Caco-2 (cell line): ENCODE measurements around the gene DIS3L. TPM values are rescaled to one million over a fixed set of nuclear protein-coding genes. Genes with fewer than 3 reads are reported as not detected.
"Not testable (repeated sequence)": the region's sequence is repeated elsewhere in the genome, so short reads cannot be mapped to it uniquely, and the experiment has no call there.

Source experiments
- BruUV-seq: library from RNA; stranded (reverse); fragments of 400-500 nt; replicated peaks from 2 replicates; lab custom pipeline; 2021; lab: Mats Ljungman, UMichigan
- CTCF ChIA-PET: fragments of 300-600 bp; sonication (Branson Sonifier 250); formaldehyde crosslinking; loops from one replicate; lab custom pipeline; 2022; ENCODE audit warnings: antibody characterized with exemption; lab: Charles Lee
- POLR2A ChIA-PET: fragments of 300-600 bp; sonication (Branson Sonifier 250); formaldehyde crosslinking; loops from one replicate; lab custom pipeline; 2022; ENCODE audit warnings: antibody characterized with exemption; lab: Charles Lee
- DNase-seq, 2 experiments: peaks; one replicate each; pipeline versions ENCODE4 v3.0.0 to v3.0.0-alpha.2; 2020 to 2022
- H3K27me3 ChIP-seq: replicated peaks from 2 replicates; pipeline ENCODE4 v1.6.0; 2011; ENCODE audit warnings: low read length; ENCODE audit not compliant: control insufficient read depth, insufficient read depth
- H3K36me3 ChIP-seq: 2 replicates; pipeline ENCODE4 v1.5.1; 2011; ENCODE audit warnings: low read length; ENCODE audit not compliant: control insufficient read depth, insufficient read depth
- H3K4me1 ChIP-seq: fragments of 250-450 bp; sonication (Bioruptor Pico); 2 replicates; pipeline ENCODE4 v1.5.1; 2020; ENCODE audit warnings: mild to moderate bottlenecking
- H3K4me3 ChIP-seq: 2 replicates; pipeline ENCODE4 v1.5.1; 2011; ENCODE audit warnings: low read depth, mild to moderate bottlenecking, control low read depth, low read length
- H3K9me3 ChIP-seq: fragments of 250-450 bp; sonication (Bioruptor Pico); 2 replicates; pipeline ENCODE4 v1.5.1; 2020; ENCODE audit warnings: mild to moderate bottlenecking, moderate library complexity
- H3K27ac Mint-ChIP-seq: one replicate; pipeline ENCODE4 v1.8.0; 2022; ENCODE audit warnings: mixed read lengths; ENCODE audit not compliant: unreplicated experiment
- H3K27me3 Mint-ChIP-seq: one replicate; pipeline ENCODE4 v1.8.0; 2022; ENCODE audit warnings: mixed read lengths; ENCODE audit not compliant: insufficient read depth, unreplicated experiment
- H3K36me3 Mint-ChIP-seq: one replicate; pipeline ENCODE4 v1.8.0; 2022; ENCODE audit warnings: mild to moderate bottlenecking, mixed read lengths; ENCODE audit not compliant: insufficient read depth, unreplicated experiment
- H3K4me1 Mint-ChIP-seq: one replicate; pipeline ENCODE4 v1.8.0; 2022; ENCODE audit warnings: low read depth, mixed read lengths; ENCODE audit not compliant: unreplicated experiment
- H3K4me3 Mint-ChIP-seq: one replicate; pipeline ENCODE4 v1.8.0; 2022; ENCODE audit warnings: mild to moderate bottlenecking, moderate library complexity, mixed read lengths; ENCODE audit not compliant: unreplicated experiment
- H3K9me3 Mint-ChIP-seq: one replicate; pipeline ENCODE4 v1.8.0; 2022; ENCODE audit warnings: mixed read lengths; ENCODE audit not compliant: unreplicated experiment
- CTCF ChIP-seq, 2 experiments: fragments of 200-600 bp in 1 of 2; IDR thresholded peaks; 1 replicate in 1 of 2; 2 replicates in 1 of 2; pipeline versions ENCODE4 v1.5.1 to v1.8.0; 2011 to 2022; ENCODE audit warnings: antibody characterized with exemption in 1 of 2, control low read depth in 1 of 2, inconsistent platforms in 1 of 2, low read depth in 1 of 2, low read length in 1 of 2, mild to moderate bottlenecking in 1 of 2, moderate library complexity in 1 of 2; ENCODE audit not compliant: insufficient read depth in 1 of 2, severe bottlenecking in 1 of 2, unreplicated experiment in 1 of 2
- intact Hi-C: fragments of 100-400 bp; cut with micrococcal nuclease; formaldehyde crosslinking; loops from one replicate; pipeline ENCODE4 v1.10.0; 2022; ENCODE audit not compliant: unreplicated experiment
- total RNA-seq: library from RNA; stranded (reverse); gene quantifications from 2 replicates; pipeline ENCODE4 v1.2.3, GENCODE V29; 2022

Gene DIS3L
- total RNA-seq, 1 experiment from 2014 or later = 25.3 TPM

GRCh38 chr15:66296186-66296585 lies 2.8 kb downstream of the DIS3L start:
- Histone ChIP-seq H3K4me1 (peaks cover 13% of the 10 kb centered on the region; the same call in 1 of the 2 replicates), H3K27me3 (no peaks in the 10 kb centered on the region), H3K4me3 (no peak overlapping the region), H3K9me3 (no peaks in the 10 kb centered on the region), H3K36me3 (no peaks in the 10 kb centered on the region)
- no peak for TF ChIP-seq CTCF (IDR thresholded peaks at IDR 0.05; ENCODE audit: insufficient read depth in 1 of 2, low read depth in 1 of 2, low read length in 1 of 2, severe bottlenecking in 1 of 2, unreplicated experiment in 1 of 2)
- Mint-ChIP-seq H3K9me3 (no peaks in the 10 kb centered on the region), H3K36me3 (peaks cover 31% of the 10 kb centered on the region), H3K27me3 (no peaks in the 10 kb centered on the region), H3K4me3 (no peak overlapping the region), H3K27ac (no peak overlapping the region), H3K4me1 (peaks cover 6% of the 10 kb centered on the region)
- intact Hi-C loops = no loop called here
- CTCF ChIA-PET = no interaction called here
- no peak for DNase-seq
- POLR2A ChIA-PET = no interaction called here
- no TSS peak for BruUV-seq

GRCh38 chr15:66298803-66299251 lies 5.5 kb downstream of the DIS3L start:
- H3K9me3 ChIP-seq = no peaks in the 10 kb centered on the region
- CTCF ChIA-PET = no interaction called here
- POLR2A ChIA-PET = no interaction called here
- H3K27me3 ChIP-seq = no peaks in the 10 kb centered on the region
- H3K27me3 Mint-ChIP-seq = no peaks in the 10 kb centered on the region
- H3K36me3 Mint-ChIP-seq = peaks cover 26% of the 10 kb centered on the region
- no peaks in the 10 kb centered on the region for H3K4me1 Mint-ChIP-seq
- no peak overlapping the region for H3K27ac Mint-ChIP-seq
- H3K4me3 Mint-ChIP-seq = no peak overlapping the region
- H3K36me3 ChIP-seq = no peaks in the 10 kb centered on the region
- H3K4me1 ChIP-seq = peaks cover 13% of the 10 kb centered on the region; the same call in 1 of the 2 replicates
- intact Hi-C loops = no loop called here
- no peak overlapping the region for H3K4me3 ChIP-seq
- BruUV-seq = no TSS peak
- DNase-seq = no peak
- TF ChIP-seq CTCF (IDR thresholded peaks at IDR 0.05; ENCODE audit: insufficient read depth in 1 of 2, low read depth in 1 of 2, low read length in 1 of 2, severe bottlenecking in 1 of 2, unreplicated experiment in 1 of 2) = no peak
- H3K9me3 Mint-ChIP-seq = no peaks in the 10 kb centered on the region

GRCh38 chr15:66302489-66303278 lies 9.3 kb downstream of the DIS3L start:
- ChIA-PET POLR2A (interaction anchor here (0.6 kb wide), 1 partner anchor 540 kb away, joined by 4 read pairs; no protein-coding TSS in a partner anchor), CTCF (interaction anchor here (0.5 kb wide), 1 partner anchor 84 kb away, joined by 3 read pairs; the partner anchor contains the start of gene MAP2K1)
- no peak for DNase-seq
- intact Hi-C loops = no loop called here
- Histone ChIP-seq H3K4me3 (no peak overlapping the region), H3K36me3 (no peaks in the 10 kb centered on the region), H3K27me3 (no peaks in the 10 kb centered on the region), H3K4me1 (no peaks in the 10 kb centered on the region), H3K9me3 (no peaks in the 10 kb centered on the region)
- no TSS peak for BruUV-seq
- no peak for TF ChIP-seq CTCF (IDR thresholded peaks at IDR 0.05; ENCODE audit: insufficient read depth in 1 of 2, low read depth in 1 of 2, low read length in 1 of 2, severe bottlenecking in 1 of 2, unreplicated experiment in 1 of 2)
- no peaks in the 10 kb centered on the region for H3K9me3 Mint-ChIP-seq
- no peak overlapping the region for H3K4me3 Mint-ChIP-seq
- H3K36me3 Mint-ChIP-seq = peaks cover 25% of the 10 kb centered on the region
- H3K27me3 Mint-ChIP-seq = no peaks in the 10 kb centered on the region
- no peak overlapping the region for H3K27ac Mint-ChIP-seq
- H3K4me1 Mint-ChIP-seq = no peaks in the 10 kb centered on the region

- DNase-seq, BruUV-seq, H3K27me3 ChIP-seq, H3K9me3 ChIP-seq, POLR2A ChIA-PET, CTCF ChIA-PET, H3K4me3 Mint-ChIP-seq, H3K4me1 ChIP-seq, H3K27ac Mint-ChIP-seq, intact Hi-C loops, H3K36me3 ChIP-seq, H3K4me1 Mint-ChIP-seq, H3K27me3 Mint-ChIP-seq, H3K9me3 Mint-ChIP-seq, H3K4me3 ChIP-seq: not testable (repeated sequence)
- peaks cover 23% of the 10 kb centered on the region for H3K36me3 Mint-ChIP-seq
Measured at GRCh38 chr15:66304425-66304824, 11.1 kb downstream of the DIS3L start.
